Body of pancreas (tissue), 4 donors: Measurements from ENCODE around the gene CTSS. TPM values are rescaled to one million over a fixed set of nuclear protein-coding genes. Genes with fewer than 3 reads are reported as not detected.
"Not testable (repeated sequence)": the region's sequence is repeated elsewhere in the genome, so short reads cannot be mapped to it uniquely, and the experiment has no call there.

Source experiments
- ATAC-seq: fragments of 150-250 bp; one replicate; pipeline ENCODE4 v1.9.1; 2016
- DNase-seq, 4 donors: peaks; one replicate each; pipeline ENCODE4 v3.0.0-alpha.2; 2019
- H3K27ac ChIP-seq, 4 donors: fragments of 200-600 bp; sonication (generic); 1 replicate in 3 of 4; 2 replicates in 1 of 4; pipeline versions ENCODE4 v1.5.1 to v1.6.1; 2016 to 2019; ENCODE audit warnings: mild to moderate bottlenecking in 1 of 4, mixed read lengths in 1 of 4, moderate library complexity in 1 of 4
- H3K27me3 ChIP-seq, 2 donors: fragments of 200-600 bp; sonication (generic); one replicate each; pipeline ENCODE4 v1.6.0; 2016; ENCODE audit warnings: mild to moderate bottlenecking in 1 of 2
- H3K36me3 ChIP-seq, 2 donors: fragments of 200-600 bp; sonication (generic); replicated peaks in 1 of 2; 2 replicates each; pipeline ENCODE4 v1.5.1; 2016; ENCODE audit warnings: low read depth in 2 of 2; ENCODE audit not compliant: insufficient read depth in 1 of 2
- H3K4me1 ChIP-seq: fragments of 200-600 bp; sonication (generic); one replicate; pipeline ENCODE4 v1.6.0; 2016
- H3K4me3 ChIP-seq, 2 donors: fragments of 200-600 bp; sonication (generic); 1 replicate in 1 of 2; 2 replicates in 1 of 2; pipeline ENCODE4 v1.5.1; 2016 to 2019
- H3K9me3 ChIP-seq, 3 donors: fragments of 200-600 bp; sonication (generic); 1 replicate in 2 of 3; 2 replicates in 1 of 3; pipeline ENCODE4 v1.5.1; 2016
- POLR2A ChIP-seq, 3 donors: fragments of 450-650 bp; IDR thresholded peaks; one replicate each; pipeline ENCODE4 v1.6.1; 2016; ENCODE audit warnings: antibody characterized with exemption in 3 of 3, mild to moderate bottlenecking in 2 of 3
- WGBS, 2 donors: methylation state at CpG; one replicate each; pipeline ENCODE4 v1.1.5; 2017; 5-methylcytosine and 5-hydroxymethylcytosine counted together
- intact Hi-C: fragments of 100-400 bp; cut with DNase I; formaldehyde crosslinking; loops from one replicate; pipeline ENCODE4 v1.15.1; 2023
- total RNA-seq, 2 donors: library from RNA; depleted of rRNA; stranded (reverse); fragments of >200 nt; gene quantifications; one replicate each; pipeline ENCODE4 v1.1.0, GENCODE V29; 2016
- TF ChIP-seq, protein P1 (sequence below), 7 experiments: fragments of 450-650 bp in 4 of 7; fragments of 200-600 bp in 3 of 7; sonication (generic) in 3 of 7; IDR thresholded peaks; one replicate each; pipeline ENCODE4 v1.5.1; 2016 to 2019; ENCODE audit warnings: antibody characterized with exemption in 7 of 7

CTSS gene
- total RNA-seq, 2 donors from 2014 or later: 3.6 to 30.6 TPM

DNA sequence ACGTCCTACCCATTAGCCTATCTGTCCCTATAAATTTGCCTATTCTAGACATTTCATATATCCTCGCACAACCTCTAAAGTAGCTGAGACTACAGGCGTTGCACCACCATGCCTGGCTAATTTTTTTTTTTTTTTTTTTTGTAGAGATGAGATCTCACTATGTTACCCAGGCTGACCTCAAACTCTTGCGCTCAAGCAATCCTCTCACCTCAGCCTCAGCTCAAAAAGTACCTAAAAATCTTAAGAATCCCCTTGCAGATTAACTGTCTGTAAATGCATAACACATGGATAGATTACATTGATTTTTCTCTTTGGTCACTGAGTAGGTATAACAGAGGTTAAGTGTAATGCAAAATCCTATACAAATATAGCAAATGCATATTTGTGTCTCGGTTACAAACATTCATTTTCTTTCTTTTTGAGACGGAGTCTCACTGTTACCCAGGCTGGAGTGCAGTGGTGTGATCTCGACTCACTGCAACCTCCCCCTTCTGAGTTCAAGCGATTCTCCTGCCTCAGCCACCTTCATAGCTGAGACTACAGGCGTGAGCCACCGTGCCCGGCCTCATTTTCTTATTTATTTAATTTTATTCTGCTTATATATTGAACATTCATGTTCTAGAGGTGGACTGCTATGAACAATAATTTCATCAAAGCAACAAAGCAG is 47.2 kb downstream of the CTSS start:
- ATAC-seq (no peak), DNase-seq (no peak)
- Histone ChIP-seq H3K27ac (no peak overlapping the region), H3K4me1 (no peaks in the 10 kb centered on the region), H3K27me3 (no peaks in the 10 kb centered on the region), H3K9me3 (no peaks in the 10 kb centered on the region), H3K36me3 (no peaks in the 10 kb centered on the region), H3K4me3 (no peak overlapping the region)
- intact Hi-C loops: no loop called here
- WGBS, 2 donors: 76 to 77% methylated on average over 11 of the region's 11 CpGs
- TF ChIP-seq, protein P1, sequence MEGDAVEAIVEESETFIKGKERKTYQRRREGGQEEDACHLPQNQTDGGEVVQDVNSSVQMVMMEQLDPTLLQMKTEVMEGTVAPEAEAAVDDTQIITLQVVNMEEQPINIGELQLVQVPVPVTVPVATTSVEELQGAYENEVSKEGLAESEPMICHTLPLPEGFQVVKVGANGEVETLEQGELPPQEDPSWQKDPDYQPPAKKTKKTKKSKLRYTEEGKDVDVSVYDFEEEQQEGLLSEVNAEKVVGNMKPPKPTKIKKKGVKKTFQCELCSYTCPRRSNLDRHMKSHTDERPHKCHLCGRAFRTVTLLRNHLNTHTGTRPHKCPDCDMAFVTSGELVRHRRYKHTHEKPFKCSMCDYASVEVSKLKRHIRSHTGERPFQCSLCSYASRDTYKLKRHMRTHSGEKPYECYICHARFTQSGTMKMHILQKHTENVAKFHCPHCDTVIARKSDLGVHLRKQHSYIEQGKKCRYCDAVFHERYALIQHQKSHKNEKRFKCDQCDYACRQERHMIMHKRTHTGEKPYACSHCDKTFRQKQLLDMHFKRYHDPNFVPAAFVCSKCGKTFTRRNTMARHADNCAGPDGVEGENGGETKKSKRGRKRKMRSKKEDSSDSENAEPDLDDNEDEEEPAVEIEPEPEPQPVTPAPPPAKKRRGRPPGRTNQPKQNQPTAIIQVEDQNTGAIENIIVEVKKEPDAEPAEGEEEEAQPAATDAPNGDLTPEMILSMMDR (IDR thresholded peaks at IDR 0.05): no peak
- TF ChIP-seq POLR2A (IDR thresholded peaks at IDR 0.05): no peak

DNA sequence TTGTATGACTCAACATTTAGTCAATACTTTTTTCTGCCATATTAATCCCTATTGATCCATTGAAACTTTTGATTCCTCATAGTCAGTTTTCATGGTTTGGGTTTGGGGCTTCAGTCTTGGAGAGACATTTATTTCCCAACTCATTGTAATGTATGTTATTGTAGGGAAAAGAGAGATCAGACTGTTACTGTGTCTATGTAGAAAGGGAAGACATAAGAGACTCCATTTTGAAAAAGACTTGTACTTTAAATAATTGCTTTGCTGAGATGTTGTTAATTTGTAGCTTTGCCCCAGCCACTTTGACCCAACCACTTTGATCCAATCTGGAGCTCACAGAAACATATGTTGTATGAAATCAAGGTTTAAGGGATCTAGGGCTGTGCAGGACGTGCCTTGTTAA is 56.5 kb downstream of the CTSS start:
- H3K36me3 ChIP-seq, H3K27me3 ChIP-seq, ATAC-seq, H3K4me3 ChIP-seq, DNase-seq, H3K27ac ChIP-seq, H3K4me1 ChIP-seq, H3K9me3 ChIP-seq, intact Hi-C loops: not testable (repeated sequence)
- 70 to 88% methylated on average over 1 of the region's 1 CpG for WGBS, 2 donors

- intact Hi-C loops: no loop called here
- WGBS, 2 donors: 92 to 93% methylated on average over 2 of the region's 2 CpGs
- H3K4me3 ChIP-seq: no peak overlapping the region
- H3K27ac ChIP-seq: no peak overlapping the region
- ATAC-seq: no peak
- DNase-seq: no peak
- H3K4me1 ChIP-seq: no peaks in the 10 kb centered on the region
- TF ChIP-seq, protein P1 (IDR thresholded peaks at IDR 0.05): no peak
- no peak for TF ChIP-seq POLR2A (IDR thresholded peaks at IDR 0.05)
- no peaks in the 10 kb centered on the region for H3K27me3 ChIP-seq
- H3K36me3 ChIP-seq: no peaks in the 10 kb centered on the region
- no peaks in the 10 kb centered on the region for H3K9me3 ChIP-seq
Measured at GRCh38 chr1:150708595-150708994, 57.0 kb downstream of the CTSS start.

- Histone ChIP-seq H3K27ac (no peak overlapping the region), H3K27me3 (no peaks in the 10 kb centered on the region), H3K4me3 (no peak overlapping the region), H3K9me3 (no peaks in the 10 kb centered on the region), H3K4me1 (no peaks in the 10 kb centered on the region), H3K36me3 (no peaks in the 10 kb centered on the region)
- TF ChIP-seq POLR2A (IDR thresholded peaks at IDR 0.05): no peak
- TF ChIP-seq, protein P1 (IDR thresholded peaks at IDR 0.05): no peak
- WGBS, 2 donors: 80 to 81% methylated on average over 1 of the region's 1 CpG
- intact Hi-C loops: no loop called here
- ATAC-seq (no peak), DNase-seq (no peak)
Measured at GRCh38 chr1:150706091-150706490, 59.5 kb downstream of the CTSS start.

GRCh38 chr1:150703427-150703826 is 62.2 kb downstream of the CTSS start:
- intact Hi-C loops: no loop called here
- no peak overlapping the region for H3K27ac ChIP-seq
- TF ChIP-seq, protein P1 (IDR thresholded peaks at IDR 0.05): no peak
- TF ChIP-seq POLR2A (IDR thresholded peaks at IDR 0.05): no peak
- no peaks in the 10 kb centered on the region for H3K36me3 ChIP-seq
- H3K27me3 ChIP-seq: no peaks in the 10 kb centered on the region
- no peak overlapping the region for H3K4me3 ChIP-seq
- no peaks in the 10 kb centered on the region for H3K4me1 ChIP-seq
- H3K9me3 ChIP-seq: no peaks in the 10 kb centered on the region
- DNase-seq (no peak), ATAC-seq (no peak)
